Hepatocyte (in vitro differentiated cells): ENCODE measurements around the gene B3GALNT2.

Experiments used
- CTCF ChIP-seq: fragments of 200-600 bp; sonication (generic); IDR thresholded peaks from 2 replicates; pipeline ENCODE4 v1.5.1; 2016; ENCODE audit warnings: antibody characterized with exemption, mild to moderate bottlenecking; ENCODE audit not compliant: poor library complexity
- EZH2 ChIP-seq: fragments of 200-600 bp; sonication (generic); IDR thresholded peaks from 2 replicates; pipeline ENCODE4 v1.6.1; 2016; ENCODE audit warnings: antibody characterized with exemption, mild to moderate bottlenecking, borderline replicate concordance

DNA sequence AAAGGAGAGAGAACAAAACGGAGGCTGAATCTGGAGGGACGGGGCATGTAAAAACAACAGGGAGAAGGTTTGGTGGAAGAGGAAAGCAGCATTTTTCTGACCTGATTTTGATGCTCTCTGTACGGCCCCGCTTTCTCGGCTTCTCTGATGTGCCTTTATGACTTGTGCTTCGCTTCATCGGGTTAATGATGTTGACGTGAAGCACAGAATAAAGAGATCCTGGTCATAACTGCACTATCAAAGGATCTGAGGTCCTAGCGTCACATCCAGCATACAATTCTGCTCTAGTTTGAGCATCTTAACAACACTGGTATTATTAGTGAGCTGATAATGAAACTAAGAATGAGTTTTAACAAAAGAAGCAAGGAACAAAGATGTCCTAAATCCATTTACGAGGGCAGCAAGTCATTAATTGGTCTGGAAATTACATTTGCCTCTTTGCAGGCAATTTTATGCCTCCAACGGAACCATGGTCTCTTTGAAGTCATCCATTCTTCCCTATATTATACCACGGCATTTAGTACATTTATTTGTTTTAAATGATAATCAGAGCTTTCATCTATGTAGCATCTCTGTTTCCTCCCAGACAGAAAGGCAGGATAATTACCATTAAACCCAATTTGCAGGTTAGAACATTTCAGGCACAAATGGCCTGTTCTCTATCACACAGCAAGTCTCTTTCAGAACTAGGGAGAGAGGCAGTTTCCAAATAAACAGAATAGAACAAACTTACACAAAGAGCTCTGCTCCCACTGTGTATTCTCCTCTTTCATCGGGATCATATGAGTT lies 45.3 kb upstream of the B3GALNT2 start:
- TF ChIP-seq CTCF (no peak), EZH2 (no peak)
